HepG2 (cell line): Measurements from ENCODE around the gene C11orf21.

ENCODE experiments used
- AGO2 ChIP-seq: fragments of 200-400 bp; formaldehyde crosslinking; optimal IDR thresholded peaks from 2 replicates; pipeline ENCODE3; 2017; ENCODE audit warnings: mild to moderate bottlenecking, low read depth, low read length, moderate library complexity
- ATF6 ChIP-seq: sonication (generic); formaldehyde crosslinking; conservative IDR thresholded peaks from 2 replicates; pipeline ENCODE4 v1.4.0; 2020; ENCODE audit warnings: missing genetic modification reagents
- CAMTA2 ChIP-seq: sonication (generic); formaldehyde crosslinking; IDR thresholded peaks from 2 replicates; pipeline ENCODE4 v1.4.0; 2020; ENCODE audit warnings: mild to moderate bottlenecking, missing genetic modification reagents, borderline replicate concordance
- FIP1L1 ChIP-seq: fragments of 200-400 bp; formaldehyde crosslinking; IDR thresholded peaks from 2 replicates; pipeline ENCODE4 v1.6.1; 2018; ENCODE audit warnings: low read depth, mild to moderate bottlenecking, low read length, moderate library complexity, borderline replicate concordance; ENCODE audit not compliant: insufficient read depth
- GATA4 ChIP-seq: sonication (generic); IDR thresholded peaks from 2 replicates; pipeline ENCODE4 v1.6.1; 2016; ENCODE audit warnings: antibody characterized with exemption, low read depth, borderline replicate concordance
- KDM1A ChIP-seq: IDR thresholded peaks from 2 replicates; pipeline ENCODE4 v1.6.1; 2016; ENCODE audit warnings: missing compliant biosample characterization
- NFYB ChIP-seq: sonication (generic); formaldehyde crosslinking; IDR thresholded peaks from 2 replicates; pipeline ENCODE4 v1.4.0; 2020; ENCODE audit warnings: missing genetic modification reagents
- POLR2AphosphoS5 ChIP-seq: IDR thresholded peaks from 2 replicates; pipeline ENCODE4 v1.6.1; 2012; ENCODE audit warnings: low read depth, low read length
- PREB ChIP-seq: sonication (generic); formaldehyde crosslinking; IDR thresholded peaks from 2 replicates; pipeline ENCODE4 v1.4.0; 2020; ENCODE audit warnings: missing genetic modification reagents
- ZNF720 ChIP-seq: sonication (generic); formaldehyde crosslinking; IDR thresholded peaks from 2 replicates; pipeline ENCODE4 v1.4.0; 2020; ENCODE audit warnings: missing genetic modification reagents
- TF ChIP-seq, protein P1 (sequence below): sonication (generic); formaldehyde crosslinking; IDR thresholded peaks from 2 replicates; pipeline ENCODE4 v1.4.0; 2020; ENCODE audit warnings: missing genetic modification reagents
- TF ChIP-seq, protein P2 (sequence below): sonication (generic); formaldehyde crosslinking; IDR thresholded peaks from 2 replicates; pipeline ENCODE4 v1.5.0; 2020; ENCODE audit warnings: mild to moderate bottlenecking, missing genetic modification reagents, moderate library complexity
- TF ChIP-seq, protein P3 (sequence below): sonication (generic); formaldehyde crosslinking; IDR thresholded peaks from 2 replicates; pipeline ENCODE4 v1.8.0; 2022; ENCODE audit warnings: mild to moderate bottlenecking, missing genetic modification reagents; ENCODE audit not compliant: insufficient replicate concordance

- TF ChIP-seq AGO2 (no peak), FIP1L1 (no peak), ZNF720 (CRISPR knock-in tag) (no peak), PREB (CRISPR knock-in tag) (no peak), KDM1A (no peak), NFYB (no peak), ATF6 (no peak), CAMTA2 (no peak), POLR2AphosphoS5 (no peak), GATA4 (no peak)
- TF ChIP-seq, protein P1, sequence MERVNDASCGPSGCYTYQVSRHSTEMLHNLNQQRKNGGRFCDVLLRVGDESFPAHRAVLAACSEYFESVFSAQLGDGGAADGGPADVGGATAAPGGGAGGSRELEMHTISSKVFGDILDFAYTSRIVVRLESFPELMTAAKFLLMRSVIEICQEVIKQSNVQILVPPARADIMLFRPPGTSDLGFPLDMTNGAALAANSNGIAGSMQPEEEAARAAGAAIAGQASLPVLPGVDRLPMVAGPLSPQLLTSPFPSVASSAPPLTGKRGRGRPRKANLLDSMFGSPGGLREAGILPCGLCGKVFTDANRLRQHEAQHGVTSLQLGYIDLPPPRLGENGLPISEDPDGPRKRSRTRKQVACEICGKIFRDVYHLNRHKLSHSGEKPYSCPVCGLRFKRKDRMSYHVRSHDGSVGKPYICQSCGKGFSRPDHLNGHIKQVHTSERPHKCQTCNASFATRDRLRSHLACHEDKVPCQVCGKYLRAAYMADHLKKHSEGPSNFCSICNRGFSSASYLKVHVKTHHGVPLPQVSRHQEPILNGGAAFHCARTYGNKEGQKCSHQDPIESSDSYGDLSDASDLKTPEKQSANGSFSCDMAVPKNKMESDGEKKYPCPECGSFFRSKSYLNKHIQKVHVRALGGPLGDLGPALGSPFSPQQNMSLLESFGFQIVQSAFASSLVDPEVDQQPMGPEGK, result no peak
- TF ChIP-seq, protein P2, sequence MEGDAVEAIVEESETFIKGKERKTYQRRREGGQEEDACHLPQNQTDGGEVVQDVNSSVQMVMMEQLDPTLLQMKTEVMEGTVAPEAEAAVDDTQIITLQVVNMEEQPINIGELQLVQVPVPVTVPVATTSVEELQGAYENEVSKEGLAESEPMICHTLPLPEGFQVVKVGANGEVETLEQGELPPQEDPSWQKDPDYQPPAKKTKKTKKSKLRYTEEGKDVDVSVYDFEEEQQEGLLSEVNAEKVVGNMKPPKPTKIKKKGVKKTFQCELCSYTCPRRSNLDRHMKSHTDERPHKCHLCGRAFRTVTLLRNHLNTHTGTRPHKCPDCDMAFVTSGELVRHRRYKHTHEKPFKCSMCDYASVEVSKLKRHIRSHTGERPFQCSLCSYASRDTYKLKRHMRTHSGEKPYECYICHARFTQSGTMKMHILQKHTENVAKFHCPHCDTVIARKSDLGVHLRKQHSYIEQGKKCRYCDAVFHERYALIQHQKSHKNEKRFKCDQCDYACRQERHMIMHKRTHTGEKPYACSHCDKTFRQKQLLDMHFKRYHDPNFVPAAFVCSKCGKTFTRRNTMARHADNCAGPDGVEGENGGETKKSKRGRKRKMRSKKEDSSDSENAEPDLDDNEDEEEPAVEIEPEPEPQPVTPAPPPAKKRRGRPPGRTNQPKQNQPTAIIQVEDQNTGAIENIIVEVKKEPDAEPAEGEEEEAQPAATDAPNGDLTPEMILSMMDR (CRISPR knock-in tag), result no peak
- TF ChIP-seq, protein P3, sequence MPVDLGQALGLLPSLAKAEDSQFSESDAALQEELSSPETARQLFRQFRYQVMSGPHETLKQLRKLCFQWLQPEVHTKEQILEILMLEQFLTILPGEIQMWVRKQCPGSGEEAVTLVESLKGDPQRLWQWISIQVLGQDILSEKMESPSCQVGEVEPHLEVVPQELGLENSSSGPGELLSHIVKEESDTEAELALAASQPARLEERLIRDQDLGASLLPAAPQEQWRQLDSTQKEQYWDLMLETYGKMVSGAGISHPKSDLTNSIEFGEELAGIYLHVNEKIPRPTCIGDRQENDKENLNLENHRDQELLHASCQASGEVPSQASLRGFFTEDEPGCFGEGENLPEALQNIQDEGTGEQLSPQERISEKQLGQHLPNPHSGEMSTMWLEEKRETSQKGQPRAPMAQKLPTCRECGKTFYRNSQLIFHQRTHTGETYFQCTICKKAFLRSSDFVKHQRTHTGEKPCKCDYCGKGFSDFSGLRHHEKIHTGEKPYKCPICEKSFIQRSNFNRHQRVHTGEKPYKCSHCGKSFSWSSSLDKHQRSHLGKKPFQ (CRISPR knock-in tag), result no peak
Observed at GRCh38 chr11:2262301-2263070, 39.2 kb downstream of the C11orf21 start.
